K562 (cell line): ENCODE measurements around the gene GPAT3. TPM values are rescaled to one million over a fixed set of nuclear protein-coding genes. Genes with fewer than 3 reads are reported as not detected.
A peak's percentile ranks its signal among the peaks of the same experiment; 100 is the strongest.

Experiments used
- BRD4 ChIP-seq: fragments of 200-600 bp; sonication (generic); IDR thresholded peaks from 2 replicates; pipeline ENCODE4 v1.6.1; 2017; ENCODE audit warnings: inconsistent platforms
- CHD4 ChIP-seq: fragments of 200-600 bp; sonication (generic); IDR thresholded peaks from 3 replicates; pipeline ENCODE4 v1.6.1; 2012; ENCODE audit warnings: low read depth, mild to moderate bottlenecking, mixed read lengths, low read length, inconsistent platforms; ENCODE audit not compliant: insufficient read depth, insufficient replicate concordance, poor library complexity, severe bottlenecking
- DMBX1 ChIP-seq: fragments of 250-450 bp; sonication (Bioruptor Pico); IDR thresholded peaks from 2 replicates; pipeline ENCODE4 v1.8.0; 2022; ENCODE audit warnings: inconsistent platforms, mild to moderate bottlenecking, moderate library complexity, borderline replicate concordance
- ETV5 ChIP-seq: sonication (generic); formaldehyde crosslinking; IDR thresholded peaks from 2 replicates; pipeline ENCODE4 v1.4.0; 2020; ENCODE audit warnings: low read depth, mild to moderate bottlenecking, missing genetic modification reagents
- HOXB6 ChIP-seq: fragments of 250-450 bp; sonication (Bioruptor Pico); IDR thresholded peaks from 2 replicates; pipeline ENCODE4 v1.5.1; 2022; ENCODE audit warnings: mild to moderate bottlenecking, borderline replicate concordance
- NUFIP1 ChIP-seq: fragments of 450-650 bp; IDR thresholded peaks from 2 replicates; pipeline ENCODE4 v1.6.1; 2018; ENCODE audit not compliant: partially characterized antibody
- PCBP2 ChIP-seq: fragments of 200-400 bp; formaldehyde crosslinking; IDR thresholded peaks from 2 replicates; pipeline ENCODE4 v1.6.1; 2018; ENCODE audit warnings: low read length, low read depth, mild to moderate bottlenecking, moderate library complexity; ENCODE audit not compliant: poor library complexity, severe bottlenecking
- POU5F1 ChIP-seq: fragments of 150-350 bp; IDR thresholded peaks from 2 replicates; pipeline ENCODE4 v1.6.1; 2014; ENCODE audit warnings: borderline replicate concordance, low read length, low read depth, mild to moderate bottlenecking; ENCODE audit not compliant: partially characterized antibody
- TAF15 ChIP-seq: fragments of 200-400 bp; formaldehyde crosslinking; IDR thresholded peaks from 2 replicates; pipeline ENCODE4 v1.6.1; 2017; ENCODE audit warnings: mild to moderate bottlenecking, low read depth, low read length, moderate library complexity
- TCFL5 ChIP-seq: fragments of 250-450 bp; sonication (Bioruptor Pico); conservative IDR thresholded peaks from 2 replicates; pipeline ENCODE4 v1.6.1; 2021; ENCODE audit warnings: mild to moderate bottlenecking, moderate library complexity, matching md5 sums
- U2AF1 ChIP-seq: fragments of 200-400 bp; formaldehyde crosslinking; optimal IDR thresholded peaks from 2 replicates; pipeline ENCODE3; 2017; ENCODE audit warnings: mild to moderate bottlenecking, low read depth, low read length, moderate library complexity
- ZBTB17 ChIP-seq: fragments of 450-650 bp; formaldehyde crosslinking; IDR thresholded peaks from 2 replicates; pipeline ENCODE4 v1.4.0; 2020; ENCODE audit warnings: mild to moderate bottlenecking
- ZNF224 ChIP-seq: sonication (generic); formaldehyde crosslinking; IDR thresholded peaks from 2 replicates; pipeline ENCODE4 v1.8.0; 2022; ENCODE audit warnings: mild to moderate bottlenecking, missing genetic modification reagents
- ZNF551 ChIP-seq: fragments of 250-450 bp; sonication (Bioruptor Pico); IDR thresholded peaks from 2 replicates; pipeline ENCODE4 v1.5.0; 2021; ENCODE audit warnings: mild to moderate bottlenecking, moderate library complexity
- polyA plus RNA-seq, 8 experiments: library from polyadenylated mRNA; depleted of rRNA in 4 of 8; stranded (reverse) in 5 of 8; unstranded in 3 of 8; fragments of >200 nt; fragmentation: Nextera tagmentation in 2 of 8; fragmentation: Illumina TruSeq in 1 of 8; extraction: Ambion mirVana in 2 of 8; extraction: Trizol in 1 of 8; gene quantifications; 2 replicates each; pipeline versions ENCODE4 v1.2.1 to v1.2.3, GENCODE V29; 2011 to 2014; ENCODE audit warnings: inconsistent platforms in 1 of 8, missing spikeins in 1 of 8
- total RNA-seq, 7 experiments: library from RNA; depleted of rRNA in 6 of 7; stranded (reverse); fragments of >200 nt in 6 of 7; fragmentation: Illumina TruSeq in 2 of 7; extraction: Trizol in 2 of 7; gene quantifications; 2 replicates each; pipeline versions ENCODE4 v1.2.1 to v1.2.3, GENCODE V29; 2011 to 2021; ENCODE audit warnings: low replicate concordance in 1 of 7
- TF ChIP-seq, protein P1 (sequence below): sonication (generic); formaldehyde crosslinking; IDR thresholded peaks from 2 replicates; pipeline ENCODE4 v1.8.1; 2023; ENCODE audit warnings: mild to moderate bottlenecking, missing genetic modification reagents
- TF ChIP-seq, protein P2 (sequence below): fragments of 450-650 bp; IDR thresholded peaks from 2 replicates; pipeline ENCODE4 v1.6.1; 2016; ENCODE audit warnings: low read depth

The GPAT3 gene
- total and polyA plus RNA-seq, 9 of the 15 experiments (the other 6 are each of a cell fraction or from before 2014, with no cell fraction given) = 4.1 to 16.1 (median 13.1) TPM

DNA sequence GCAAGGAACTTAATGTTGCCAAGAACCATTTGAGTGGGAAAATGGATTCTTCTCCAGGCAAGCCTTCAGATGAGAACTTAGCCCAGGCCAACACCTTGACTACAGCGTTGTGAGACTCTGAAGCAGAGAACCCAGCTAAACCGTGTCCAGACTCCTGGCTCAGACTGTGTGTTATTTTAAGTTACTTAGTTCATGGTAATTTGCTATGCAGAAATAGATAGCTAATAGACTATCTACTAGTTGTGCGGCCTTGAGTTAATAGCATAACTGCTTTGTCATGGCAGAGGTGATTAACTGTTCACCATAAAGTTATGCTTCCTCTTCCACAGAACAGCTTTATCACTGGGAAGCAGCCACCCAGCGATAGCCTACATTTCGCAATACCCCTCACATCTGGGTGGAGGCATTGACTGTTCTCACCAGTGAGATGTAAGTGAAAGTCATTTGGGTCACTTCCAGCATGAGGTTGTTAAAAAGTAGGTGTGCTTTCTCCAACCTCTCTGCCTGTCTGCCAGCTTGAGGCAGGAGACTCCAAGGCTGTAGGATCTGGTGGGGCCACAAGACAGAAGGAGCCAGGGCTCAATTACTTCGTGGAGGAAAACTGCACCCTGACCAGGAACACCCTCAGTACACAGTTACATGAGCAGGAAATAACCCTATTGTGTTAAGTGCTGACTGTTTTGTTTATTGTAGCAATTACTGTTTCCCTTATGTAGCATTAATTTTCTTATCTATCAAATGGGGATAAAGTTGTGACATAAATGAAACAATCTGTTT, 94.2 kb downstream of the GPAT3 start (continued):
- TF ChIP-seq ETV5 (peak; percentile 96), ZBTB17 (no peak), ZNF551 (no peak), ZNF224 (no peak), CHD4 (no peak), NUFIP1 (no peak), TAF15 (no peak), BRD4 (no peak), POU5F1 (no peak), U2AF1 (no peak), DMBX1 (CRISPR knock-in tag) (no peak; the same call in 1 of the 2 replicates), TCFL5 (CRISPR knock-in tag) (no peak), PCBP2 (no peak), HOXB6 (CRISPR knock-in tag) (no peak)
- TF ChIP-seq, protein P1, sequence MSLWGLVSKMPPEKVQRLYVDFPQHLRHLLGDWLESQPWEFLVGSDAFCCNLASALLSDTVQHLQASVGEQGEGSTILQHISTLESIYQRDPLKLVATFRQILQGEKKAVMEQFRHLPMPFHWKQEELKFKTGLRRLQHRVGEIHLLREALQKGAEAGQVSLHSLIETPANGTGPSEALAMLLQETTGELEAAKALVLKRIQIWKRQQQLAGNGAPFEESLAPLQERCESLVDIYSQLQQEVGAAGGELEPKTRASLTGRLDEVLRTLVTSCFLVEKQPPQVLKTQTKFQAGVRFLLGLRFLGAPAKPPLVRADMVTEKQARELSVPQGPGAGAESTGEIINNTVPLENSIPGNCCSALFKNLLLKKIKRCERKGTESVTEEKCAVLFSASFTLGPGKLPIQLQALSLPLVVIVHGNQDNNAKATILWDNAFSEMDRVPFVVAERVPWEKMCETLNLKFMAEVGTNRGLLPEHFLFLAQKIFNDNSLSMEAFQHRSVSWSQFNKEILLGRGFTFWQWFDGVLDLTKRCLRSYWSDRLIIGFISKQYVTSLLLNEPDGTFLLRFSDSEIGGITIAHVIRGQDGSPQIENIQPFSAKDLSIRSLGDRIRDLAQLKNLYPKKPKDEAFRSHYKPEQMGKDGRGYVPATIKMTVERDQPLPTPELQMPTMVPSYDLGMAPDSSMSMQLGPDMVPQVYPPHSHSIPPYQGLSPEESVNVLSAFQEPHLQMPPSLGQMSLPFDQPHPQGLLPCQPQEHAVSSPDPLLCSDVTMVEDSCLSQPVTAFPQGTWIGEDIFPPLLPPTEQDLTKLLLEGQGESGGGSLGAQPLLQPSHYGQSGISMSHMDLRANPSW (CRISPR knock-in tag) = no peak
- TF ChIP-seq, protein P2, sequence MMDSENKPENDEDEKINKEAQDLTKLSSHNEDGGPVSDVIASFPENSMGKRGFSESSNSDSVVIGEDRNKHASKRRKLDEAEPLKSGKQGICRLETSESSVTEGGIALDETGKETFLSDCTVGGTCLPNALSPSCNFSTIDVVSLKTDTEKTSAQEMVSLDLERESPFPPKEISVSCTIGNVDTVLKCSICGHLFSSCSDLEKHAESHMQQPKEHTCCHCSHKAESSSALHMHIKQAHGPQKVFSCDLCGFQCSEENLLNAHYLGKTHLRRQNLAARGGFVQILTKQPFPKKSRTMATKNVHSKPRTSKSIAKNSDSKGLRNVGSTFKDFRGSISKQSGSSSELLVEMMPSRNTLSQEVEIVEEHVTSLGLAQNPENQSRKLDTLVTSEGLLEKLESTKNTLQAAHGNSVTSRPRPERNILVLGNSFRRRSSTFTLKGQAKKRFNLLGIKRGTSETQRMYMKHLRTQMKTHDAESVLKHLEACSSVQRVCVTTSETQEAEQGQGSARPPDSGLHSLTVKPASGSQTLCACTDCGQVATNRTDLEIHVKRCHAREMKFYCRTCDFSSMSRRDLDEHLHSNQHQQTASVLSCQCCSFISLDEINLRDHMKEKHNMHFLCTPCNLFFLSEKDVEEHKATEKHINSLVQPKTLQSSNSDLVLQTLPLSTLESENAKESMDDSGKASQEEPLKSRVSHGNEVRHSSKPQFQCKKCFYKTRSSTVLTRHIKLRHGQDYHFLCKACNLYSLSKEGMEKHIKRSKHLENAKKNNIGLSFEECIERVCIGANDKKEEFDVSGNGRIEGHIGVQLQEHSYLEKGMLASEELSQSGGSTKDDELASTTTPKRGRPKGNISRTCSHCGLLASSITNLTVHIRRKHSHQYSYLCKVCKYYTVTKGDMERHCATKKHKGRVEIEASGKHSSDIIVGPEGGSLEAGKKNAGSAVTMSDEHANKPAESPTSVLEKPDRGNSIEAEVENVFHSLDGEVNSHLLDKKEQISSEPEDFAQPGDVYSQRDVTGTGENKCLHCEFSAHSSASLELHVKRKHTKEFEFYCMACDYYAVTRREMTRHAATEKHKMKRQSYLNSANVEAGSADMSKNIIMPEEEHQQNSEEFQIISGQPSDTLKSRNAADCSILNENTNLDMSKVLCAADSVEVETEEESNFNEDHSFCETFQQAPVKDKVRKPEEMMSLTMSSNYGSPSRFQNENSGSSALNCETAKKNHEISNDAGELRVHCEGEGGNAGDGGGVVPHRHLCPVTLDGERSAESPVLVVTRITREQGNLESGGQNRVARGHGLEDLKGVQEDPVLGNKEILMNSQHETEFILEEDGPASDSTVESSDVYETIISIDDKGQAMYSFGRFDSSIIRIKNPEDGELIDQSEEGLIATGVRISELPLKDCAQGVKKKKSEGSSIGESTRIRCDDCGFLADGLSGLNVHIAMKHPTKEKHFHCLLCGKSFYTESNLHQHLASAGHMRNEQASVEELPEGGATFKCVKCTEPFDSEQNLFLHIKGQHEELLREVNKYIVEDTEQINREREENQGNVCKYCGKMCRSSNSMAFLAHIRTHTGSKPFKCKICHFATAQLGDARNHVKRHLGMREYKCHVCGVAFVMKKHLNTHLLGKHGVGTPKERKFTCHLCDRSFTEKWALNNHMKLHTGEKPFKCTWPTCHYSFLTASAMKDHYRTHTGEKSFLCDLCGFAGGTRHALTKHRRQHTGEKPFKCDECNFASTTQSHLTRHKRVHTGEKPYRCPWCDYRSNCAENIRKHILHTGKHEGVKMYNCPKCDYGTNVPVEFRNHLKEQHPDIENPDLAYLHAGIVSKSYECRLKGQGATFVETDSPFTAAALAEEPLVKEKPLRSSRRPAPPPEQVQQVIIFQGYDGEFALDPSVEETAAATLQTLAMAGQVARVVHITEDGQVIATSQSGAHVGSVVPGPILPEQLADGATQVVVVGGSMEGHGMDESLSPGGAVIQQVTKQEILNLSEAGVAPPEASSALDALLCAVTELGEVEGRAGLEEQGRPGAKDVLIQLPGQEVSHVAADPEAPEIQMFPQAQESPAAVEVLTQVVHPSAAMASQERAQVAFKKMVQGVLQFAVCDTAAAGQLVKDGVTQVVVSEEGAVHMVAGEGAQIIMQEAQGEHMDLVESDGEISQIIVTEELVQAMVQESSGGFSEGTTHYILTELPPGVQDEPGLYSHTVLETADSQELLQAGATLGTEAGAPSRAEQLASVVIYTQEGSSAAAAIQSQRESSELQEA = no peak
